GM08714 (cell line): ENCODE data around the gene RTN4RL2.

Experiments used
- H3K4me3 ChIP-seq: fragments of 200-500 bp; sonication (Bioruptor generic); 2 replicates; pipeline ENCODE4 v1.5.1; 2014; ENCODE audit warnings: mild to moderate bottlenecking, low read length, inconsistent platforms
- ZNF274 ChIP-seq: IDR thresholded peaks from 2 replicates; pipeline ENCODE4 v1.6.1; 2012; ENCODE audit warnings: mild to moderate bottlenecking, low read depth, low read length

RTN4RL2 gene

DNA sequence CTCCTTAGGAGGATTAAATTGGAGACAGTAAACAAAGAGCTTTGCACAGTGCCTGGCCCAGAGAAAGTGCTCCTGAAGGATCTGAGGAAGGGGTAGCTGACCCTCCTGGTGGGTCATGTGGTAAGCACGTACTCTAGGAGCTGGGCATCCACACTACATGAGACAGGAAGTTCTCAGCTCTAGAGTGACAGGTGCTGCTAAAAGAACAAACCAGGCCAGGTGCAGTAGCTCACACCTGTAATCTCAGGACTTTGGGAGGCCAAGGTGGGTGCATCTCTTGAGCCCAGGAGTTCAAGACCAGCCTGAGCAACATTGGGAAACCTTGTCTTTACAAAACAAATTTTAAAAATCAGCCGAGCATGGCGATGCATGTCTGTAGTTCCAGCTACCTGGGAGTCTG lies 42.0 kb downstream of the RTN4RL2 start:
- no peak overlapping the region for H3K4me3 ChIP-seq
- TF ChIP-seq ZNF274 = no peak

GRCh38 chr11:57502870-57503269 lies 42.5 kb downstream of the RTN4RL2 start:
- TF ChIP-seq ZNF274 = no peak
- no peak overlapping the region for H3K4me3 ChIP-seq

DNA sequence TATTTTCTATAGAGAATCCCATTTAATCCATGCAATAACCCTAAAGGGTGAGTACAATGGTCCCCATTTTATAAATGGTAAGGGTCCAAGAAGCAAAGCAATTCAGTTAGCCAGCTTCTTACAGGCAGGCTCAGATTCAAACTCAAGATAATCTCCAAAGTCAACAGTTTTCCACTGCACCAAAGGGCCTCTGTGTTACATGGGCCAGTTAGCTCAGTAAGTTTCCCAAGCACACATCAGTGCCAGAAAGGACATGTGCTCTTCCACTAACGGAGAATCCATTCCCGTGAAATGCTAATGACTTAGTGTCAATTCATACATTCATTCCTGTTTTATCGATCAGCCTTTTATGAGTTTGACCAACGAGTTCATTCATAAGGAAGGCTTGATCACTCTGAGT lies 44.2 kb downstream of the RTN4RL2 start:
- TF ChIP-seq ZNF274 = no peak
- H3K4me3 ChIP-seq = no peak overlapping the region

DNA sequence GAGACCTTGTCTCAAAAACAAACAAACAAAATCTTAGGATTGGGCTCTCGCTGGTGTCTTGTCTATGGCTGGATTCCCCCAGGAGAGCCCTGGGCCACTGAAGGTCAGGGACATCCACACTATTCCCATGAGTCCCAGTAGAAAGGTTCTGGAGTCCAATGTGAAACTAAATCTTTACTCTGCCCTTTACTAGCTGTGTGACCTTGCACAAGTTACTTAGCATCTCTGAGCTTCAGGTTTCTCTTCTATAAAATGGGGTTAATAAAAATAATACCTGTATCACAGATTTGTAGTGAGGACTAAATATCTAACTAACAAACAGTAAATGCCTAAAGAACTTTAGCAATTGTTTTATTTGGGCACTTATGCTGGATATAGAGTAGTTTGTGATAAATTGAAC lies 46.2 kb downstream of the RTN4RL2 start:
- no peak overlapping the region for H3K4me3 ChIP-seq
- TF ChIP-seq ZNF274 = no peak

DNA sequence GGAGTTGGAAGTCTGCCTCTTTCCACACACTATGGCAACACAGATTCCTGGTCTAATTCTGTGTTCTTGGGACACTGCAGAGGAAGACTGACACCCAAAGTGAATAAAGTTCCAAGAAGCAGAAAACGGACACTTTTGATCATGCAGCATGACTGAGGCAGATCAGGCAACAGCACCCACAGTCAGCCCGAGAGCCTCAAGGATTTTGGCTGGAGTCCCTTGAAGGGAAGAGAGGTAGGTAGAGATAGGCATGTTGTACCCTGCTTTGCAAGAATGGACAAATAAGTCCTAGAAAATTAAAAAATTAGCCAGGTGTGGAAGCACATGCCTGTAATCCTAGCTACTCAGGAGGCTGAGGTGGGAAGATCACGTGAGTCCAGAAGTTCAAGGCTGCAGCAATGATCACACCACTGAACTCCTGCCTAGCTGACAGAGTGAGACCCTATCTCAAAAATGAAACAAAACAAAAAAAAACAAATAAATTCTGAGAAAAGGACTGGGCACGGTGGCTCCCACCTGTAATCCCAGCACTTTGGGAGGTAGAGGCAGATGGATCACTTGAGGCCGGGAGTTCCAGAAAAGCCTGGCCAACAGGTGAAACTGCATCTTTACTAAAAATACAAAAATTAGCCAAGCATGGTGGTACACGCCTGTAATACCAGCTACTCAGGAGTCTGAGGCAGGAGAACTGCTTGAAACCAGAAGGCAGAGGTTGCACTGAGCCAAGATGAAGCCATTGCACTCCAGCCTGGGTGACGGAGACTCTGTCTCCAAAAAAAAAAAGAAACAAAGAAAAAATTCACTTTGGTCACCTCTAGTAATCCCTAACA lies 48.2 kb downstream of the RTN4RL2 start:
- TF ChIP-seq ZNF274 = no peak

GRCh38 chr11:57511741-57512430 lies 51.6 kb downstream of the RTN4RL2 start:
- no peak overlapping the region for H3K4me3 ChIP-seq
- TF ChIP-seq ZNF274 = no peak

More for the DNA sequence above, 48.2 kb downstream of the RTN4RL2 start:
- H3K4me3 ChIP-seq = no peak overlapping the region

DNA sequence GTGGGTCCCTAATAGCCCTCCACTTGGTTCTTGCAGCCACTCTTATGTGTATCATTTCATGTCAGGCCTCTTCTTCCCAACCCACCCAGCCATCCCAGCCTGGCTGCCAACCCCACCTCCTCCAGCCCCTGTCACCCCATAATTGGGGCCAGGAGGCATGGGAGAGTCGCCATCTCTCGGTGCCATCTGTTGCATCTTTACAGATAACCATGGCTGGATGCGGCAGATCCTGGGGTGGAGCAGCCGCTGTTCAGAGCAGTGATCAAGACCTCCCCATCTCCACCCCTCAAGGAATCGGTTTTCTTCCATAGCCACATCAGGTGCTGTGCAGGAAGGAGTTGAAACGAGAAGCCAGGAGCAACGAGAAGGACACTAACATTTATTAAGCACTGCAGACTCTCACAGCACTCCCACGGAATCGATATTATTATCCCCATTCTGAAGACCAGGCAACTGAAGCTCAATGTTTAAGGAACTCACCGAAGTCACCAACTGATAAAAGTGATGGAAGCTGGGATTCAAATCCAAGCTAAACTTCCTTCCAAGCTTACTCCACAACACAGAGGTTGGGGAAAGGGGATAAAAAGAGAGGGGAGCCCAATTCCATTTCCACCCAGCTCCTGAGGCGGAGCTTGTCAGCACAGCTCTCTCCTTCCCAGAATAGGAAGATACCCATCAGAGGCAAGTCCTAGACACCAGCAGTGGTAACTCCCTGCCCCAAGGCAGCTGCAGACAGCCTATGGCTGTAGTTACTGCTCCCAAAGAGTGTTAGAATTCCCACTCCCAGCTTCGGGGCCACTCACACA lies 52.5 kb downstream of the RTN4RL2 start:
- TF ChIP-seq ZNF274 = no peak
- H3K4me3 ChIP-seq = no peak overlapping the region

GRCh38 chr11:57513452-57513795 lies 53.1 kb downstream of the RTN4RL2 start:
- H3K4me3 ChIP-seq = no peak overlapping the region; the same call in 1 of the 2 replicates
- no peak for TF ChIP-seq ZNF274

DNA sequence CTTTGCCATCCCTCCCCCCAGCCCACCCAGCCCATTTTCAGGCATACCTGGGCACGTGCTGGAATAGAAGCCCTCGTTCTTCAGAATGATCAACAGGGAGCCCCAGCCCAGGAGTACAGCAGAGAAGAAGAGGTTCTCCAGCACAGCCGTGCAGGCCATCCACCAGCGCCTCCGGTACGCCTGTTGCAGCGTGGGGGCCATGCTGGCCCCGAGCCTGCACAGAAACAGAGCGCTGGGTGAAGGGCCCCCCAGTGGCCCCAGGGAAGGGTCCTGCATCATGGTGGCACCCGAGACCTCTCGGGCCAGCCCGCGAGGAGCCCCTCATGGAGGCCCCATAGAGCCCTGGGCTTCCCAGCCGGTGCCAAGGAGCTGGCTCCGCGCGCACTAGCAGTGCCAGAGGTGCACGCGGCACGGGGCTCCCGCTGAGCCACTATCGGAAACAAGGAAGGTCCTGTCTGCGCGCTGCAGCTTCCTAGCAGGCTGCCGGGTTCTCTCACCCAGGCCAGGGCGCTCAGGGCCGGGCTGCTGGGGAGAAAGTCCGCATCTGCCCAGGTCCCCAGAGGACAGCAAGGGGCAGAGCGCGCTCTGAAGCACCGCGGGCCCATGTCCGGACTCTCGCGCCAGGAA lies 53.7 kb downstream of the RTN4RL2 start:
- TF ChIP-seq ZNF274 = no peak
- H3K4me3 ChIP-seq = peak overlapping the region; percentile 88; the same call in 1 of the 2 replicates

- H3K4me3 ChIP-seq = peak overlapping the region; percentile 88
- TF ChIP-seq ZNF274 = no peak
These were observed 54.4 kb downstream of the RTN4RL2 start for GRCh38 chr11:57514538-57515331.

DNA sequence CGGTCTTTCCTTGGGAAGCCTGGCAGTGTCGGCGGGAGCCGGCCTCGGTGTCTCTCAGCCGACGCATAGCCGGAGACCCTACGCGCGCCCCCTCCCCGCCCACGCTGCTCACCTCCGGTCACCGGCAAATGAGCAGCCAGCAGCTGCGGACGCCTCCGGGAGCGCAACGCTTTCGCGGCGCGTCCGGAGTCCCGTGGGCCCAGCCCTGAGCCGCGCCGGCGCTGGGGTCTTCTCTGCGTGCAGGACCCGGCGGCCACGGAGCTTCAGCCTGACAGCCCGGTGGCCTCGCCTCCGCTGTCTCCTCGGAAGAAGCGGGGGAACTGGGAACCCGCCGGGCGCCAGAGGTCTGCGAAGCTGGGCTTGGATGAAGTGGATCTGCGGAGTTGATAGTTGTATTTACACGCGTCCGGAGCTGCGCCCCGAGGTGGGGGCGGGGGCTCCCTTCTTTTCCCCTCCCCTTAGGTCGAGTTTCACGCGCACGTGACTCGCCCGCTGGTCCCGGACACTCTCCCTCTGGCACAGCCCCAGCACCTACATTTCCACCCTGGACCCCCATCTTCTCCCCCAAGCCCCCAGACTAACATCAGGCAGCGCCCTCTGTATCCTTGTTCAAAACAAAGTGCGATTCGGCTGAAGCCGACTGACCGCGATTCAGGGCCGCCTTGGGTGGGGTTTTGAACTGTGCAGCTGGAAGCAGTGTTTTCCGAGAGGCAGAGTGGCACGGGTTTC lies 55.2 kb downstream of the RTN4RL2 start, which contains the start of gene SLC43A1:
Gene SLC43A1 (minus strand): TSS at position 371 of the 729 bp plus-strand sequence. CDS start 1,591 bp downstream, outside the sequence.
- no peak for TF ChIP-seq ZNF274

GRCh38 chr11:57516061-57516443 lies 55.7 kb downstream of the RTN4RL2 start:
- H3K4me3 ChIP-seq = peak overlapping the region; percentile 88
- no peak for TF ChIP-seq ZNF274

More for the DNA sequence above, 55.2 kb downstream of the RTN4RL2 start, which contains the start of gene SLC43A1:
- peak within 1 kb of the TSS; percentile 88 for H3K4me3 ChIP-seq

DNA sequence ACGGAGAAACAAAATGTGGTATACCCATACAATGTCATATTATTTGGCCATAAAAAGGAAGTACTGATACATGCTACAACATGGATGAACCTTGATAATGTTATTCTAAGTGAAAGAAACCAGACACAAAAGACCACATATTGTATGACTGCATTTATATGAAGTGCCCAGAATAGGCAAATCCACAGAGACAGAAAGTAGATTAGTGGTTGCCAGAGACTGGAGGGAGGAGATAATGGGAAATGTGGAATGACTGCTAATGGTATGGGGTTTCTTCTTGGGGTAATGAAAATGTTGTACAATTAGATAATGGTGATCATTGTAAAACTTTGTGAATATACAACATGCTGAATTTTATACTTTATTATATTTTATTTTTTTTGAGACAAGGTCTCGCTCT lies 60.8 kb downstream of the RTN4RL2 start:
- no peak for TF ChIP-seq ZNF274
- H3K4me3 ChIP-seq = no peak overlapping the region
